NCI-H128 (cell line): ENCODE data around the gene SPAG9.
"Not testable (repeated sequence)": the region's sequence is repeated elsewhere in the genome, so short reads cannot be mapped to it uniquely, and the experiment has no call there.

Source experiments
- DNase-seq: peaks from one replicate; lab custom pipeline; 2025; ENCODE audit not compliant: unreplicated experiment; lab: John Stamatoyannopoulos, UW

SPAG9 gene

GRCh38 chr17:51133365-51133764, 12.7 kb upstream of the SPAG9 start:
- no peak for DNase-seq

DNA sequence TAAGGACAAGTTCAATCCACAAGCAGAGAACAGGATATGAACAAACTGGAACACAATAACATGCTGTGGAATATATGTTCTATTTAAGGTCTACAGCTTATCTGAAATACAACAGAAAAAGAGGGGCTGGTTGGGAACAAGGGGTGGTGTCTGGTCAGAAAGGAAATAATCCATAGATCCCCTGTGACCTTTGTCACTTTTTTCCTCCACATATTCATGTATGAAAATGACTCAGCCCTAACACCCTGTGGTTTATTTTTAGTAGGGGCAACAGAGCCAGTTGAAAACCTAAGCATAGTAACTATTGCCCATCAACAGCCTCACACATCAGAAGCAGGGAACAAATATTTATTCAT, 12.3 kb upstream of the SPAG9 start:
- no peak for DNase-seq

DNA sequence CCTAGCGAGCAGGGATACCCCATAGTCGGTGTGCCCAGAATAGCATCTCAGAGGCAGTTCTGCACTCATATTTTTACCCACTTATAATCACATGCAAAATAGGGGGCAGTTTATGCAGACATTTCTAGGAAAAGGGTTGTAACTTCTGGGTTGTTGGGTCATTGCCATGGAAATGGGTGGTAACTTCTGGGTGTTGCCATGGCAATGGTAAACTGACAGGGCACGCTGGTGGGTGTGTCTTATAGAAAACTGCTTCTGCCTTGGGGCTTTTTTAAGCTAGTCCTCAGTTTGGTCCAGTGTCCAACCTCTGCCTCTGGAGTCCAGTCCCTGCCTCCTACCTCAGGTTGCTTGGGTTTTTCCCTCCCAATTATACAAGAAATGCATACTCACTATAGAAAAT, 7.4 kb upstream of the SPAG9 start:
- DNase-seq, result no peak

DNA sequence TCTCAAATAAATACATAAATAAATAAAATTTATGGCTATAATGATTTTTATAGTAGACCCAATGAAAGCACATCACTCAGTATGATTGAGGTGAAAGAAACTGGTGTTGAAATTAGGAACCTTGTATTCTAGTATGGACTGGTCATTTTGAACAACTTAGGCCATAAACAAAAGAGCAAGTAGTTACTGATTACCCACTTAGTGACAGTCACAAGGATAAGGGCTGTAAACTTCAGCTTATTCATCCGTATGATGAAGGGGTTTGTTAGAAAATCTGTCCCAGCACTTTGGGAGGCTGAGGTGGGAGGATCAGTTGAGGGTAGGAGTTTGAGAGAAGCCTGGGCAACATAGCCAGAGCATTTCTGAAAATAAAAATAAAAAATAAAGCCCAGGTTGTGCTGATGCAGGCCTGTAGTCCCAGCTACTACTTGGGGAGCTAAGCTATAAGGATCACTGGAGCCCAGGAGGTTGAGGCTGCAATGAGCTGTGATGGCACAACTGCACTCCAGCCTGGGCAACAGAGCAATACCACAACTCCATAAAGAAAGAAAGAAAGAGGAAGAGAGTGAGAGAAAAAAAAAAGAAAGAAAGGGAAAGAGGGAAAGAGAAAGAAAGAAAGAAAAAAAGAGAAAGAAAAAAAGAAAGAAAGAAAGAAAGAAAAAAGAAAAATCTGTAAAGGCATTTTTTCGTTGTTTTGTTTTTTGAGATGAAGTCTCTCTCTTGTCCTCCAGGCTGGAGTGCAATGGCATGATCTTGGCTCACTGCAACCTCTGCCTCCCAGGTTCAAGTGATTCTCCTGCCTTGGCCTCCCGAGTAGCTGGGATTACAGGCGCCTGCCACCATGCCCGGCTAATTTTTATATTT, 4.2 kb upstream of the SPAG9 start:
- no peak for DNase-seq

DNA sequence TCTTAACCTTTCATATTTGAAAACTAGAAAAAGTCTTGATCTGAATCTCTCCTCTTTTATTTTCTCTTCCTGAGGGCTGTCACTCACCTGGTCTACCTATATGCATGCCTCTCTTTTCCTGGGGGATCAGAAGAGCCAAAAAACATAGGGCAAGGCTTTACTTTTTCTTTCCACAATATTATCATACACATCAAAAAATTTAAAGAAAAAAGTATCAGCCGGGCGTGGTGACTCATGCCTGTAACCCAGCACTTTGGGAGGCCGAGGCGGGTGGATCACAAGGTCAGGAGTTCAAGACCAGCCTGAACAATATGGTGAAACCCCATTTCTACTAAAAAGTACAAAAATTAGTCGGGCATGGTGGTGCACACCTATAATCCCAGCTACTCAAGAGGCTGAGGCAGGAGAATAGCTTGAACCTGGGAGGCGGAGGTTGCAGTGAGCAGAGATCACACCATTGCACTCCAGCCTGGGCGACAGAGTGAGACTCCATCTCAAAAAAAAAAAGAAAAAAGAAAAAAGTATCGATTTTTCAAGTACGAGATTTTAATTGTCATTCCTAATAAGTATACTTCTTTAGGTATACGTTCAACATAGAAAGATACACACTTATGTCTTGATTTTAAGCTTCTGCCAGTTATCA, 1.9 kb upstream of the SPAG9 start:
- not testable (repeated sequence) for DNase-seq

- no peak for DNase-seq
Observed at GRCh38 chr17:51121620-51122472, 1.2 kb upstream of the SPAG9 start.

DNA sequence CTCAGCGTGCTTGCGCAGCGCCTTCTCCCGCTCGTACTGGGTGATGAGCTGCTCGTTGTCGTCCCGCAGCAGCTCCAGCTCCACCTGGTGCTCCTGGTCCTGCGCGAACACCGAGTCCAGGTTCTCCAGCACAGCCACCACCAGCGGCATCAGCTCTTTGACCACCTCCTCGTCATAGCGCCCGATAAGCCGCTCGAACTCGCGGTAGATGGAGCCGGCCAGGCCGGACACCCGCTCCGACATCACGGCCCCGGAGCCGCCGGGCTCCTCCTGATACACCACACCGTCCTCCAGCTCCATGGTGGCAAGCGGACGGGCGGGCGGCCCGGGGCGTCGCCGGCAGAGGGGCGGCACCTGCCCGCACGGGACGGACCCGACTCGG, 320 bp downstream of the SPAG9 start:
- no peak for DNase-seq

DNA sequence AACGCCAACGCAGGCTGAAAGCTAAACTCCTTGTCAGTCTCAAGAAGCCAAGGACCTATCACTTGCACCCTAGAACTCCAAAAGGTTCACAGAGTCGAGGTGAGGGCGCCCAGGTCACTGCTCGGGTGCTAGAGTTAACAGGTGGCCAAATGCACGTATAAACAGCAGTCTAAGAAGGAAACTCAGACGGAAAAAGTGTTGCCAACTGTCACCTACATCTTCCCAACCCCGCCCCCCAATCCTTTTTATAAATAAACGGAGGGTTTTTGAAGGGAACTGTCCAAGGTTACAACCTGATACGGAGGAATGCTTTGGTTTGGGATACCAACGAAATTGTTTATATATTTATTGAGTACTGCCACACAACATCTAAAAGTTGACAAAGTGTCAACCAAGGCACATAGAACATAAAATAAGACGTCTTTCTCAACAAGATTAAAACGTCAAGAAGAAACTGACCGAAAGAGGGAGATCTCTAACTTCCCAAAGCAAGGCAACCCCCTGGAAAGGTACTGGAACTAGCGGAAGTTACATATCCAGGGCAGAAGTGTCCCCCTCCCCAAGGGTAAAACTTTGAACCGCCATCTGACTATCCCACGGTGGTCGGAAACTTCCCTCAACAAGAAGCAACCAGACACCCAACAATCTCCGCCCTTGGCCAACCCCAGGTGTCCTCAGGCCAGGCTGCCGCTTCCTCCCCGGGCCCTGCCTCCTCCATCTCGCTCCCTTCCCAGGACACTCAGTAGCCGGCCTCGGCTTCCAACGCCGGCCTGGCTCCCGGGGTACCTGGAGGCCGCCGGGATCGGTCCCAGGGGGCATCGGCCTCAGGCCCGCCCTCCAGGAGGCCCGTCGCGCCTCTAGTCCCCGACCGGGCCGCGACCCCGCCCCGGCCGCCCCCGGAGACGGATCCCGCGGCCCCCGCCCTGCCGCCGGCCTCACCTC, 982 bp downstream of the SPAG9 start:
- no peak for DNase-seq

- no peak for DNase-seq
Observed at GRCh38 chr17:51118330-51119195, 2.1 kb downstream of the SPAG9 start.

DNA sequence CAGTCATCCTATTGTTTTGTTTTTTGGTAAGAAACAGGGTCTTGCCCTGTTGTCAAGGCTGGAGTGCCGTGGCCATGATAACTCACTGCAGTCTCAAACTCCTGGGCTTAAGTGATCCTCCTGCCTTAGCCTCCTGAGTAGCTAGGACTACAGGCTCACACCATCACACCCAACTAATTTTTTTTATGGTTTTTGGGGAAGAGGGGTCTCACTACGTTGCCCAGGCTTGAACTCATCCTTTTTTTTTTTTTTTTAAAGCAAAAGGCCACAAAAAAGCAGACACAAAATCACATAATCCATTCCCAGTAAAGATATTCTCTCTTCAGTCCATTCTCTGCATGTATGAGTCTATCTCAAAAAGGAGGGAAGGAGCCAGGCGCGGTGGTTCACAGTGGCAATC, 5.5 kb downstream of the SPAG9 start:
- no peak for DNase-seq

DNA sequence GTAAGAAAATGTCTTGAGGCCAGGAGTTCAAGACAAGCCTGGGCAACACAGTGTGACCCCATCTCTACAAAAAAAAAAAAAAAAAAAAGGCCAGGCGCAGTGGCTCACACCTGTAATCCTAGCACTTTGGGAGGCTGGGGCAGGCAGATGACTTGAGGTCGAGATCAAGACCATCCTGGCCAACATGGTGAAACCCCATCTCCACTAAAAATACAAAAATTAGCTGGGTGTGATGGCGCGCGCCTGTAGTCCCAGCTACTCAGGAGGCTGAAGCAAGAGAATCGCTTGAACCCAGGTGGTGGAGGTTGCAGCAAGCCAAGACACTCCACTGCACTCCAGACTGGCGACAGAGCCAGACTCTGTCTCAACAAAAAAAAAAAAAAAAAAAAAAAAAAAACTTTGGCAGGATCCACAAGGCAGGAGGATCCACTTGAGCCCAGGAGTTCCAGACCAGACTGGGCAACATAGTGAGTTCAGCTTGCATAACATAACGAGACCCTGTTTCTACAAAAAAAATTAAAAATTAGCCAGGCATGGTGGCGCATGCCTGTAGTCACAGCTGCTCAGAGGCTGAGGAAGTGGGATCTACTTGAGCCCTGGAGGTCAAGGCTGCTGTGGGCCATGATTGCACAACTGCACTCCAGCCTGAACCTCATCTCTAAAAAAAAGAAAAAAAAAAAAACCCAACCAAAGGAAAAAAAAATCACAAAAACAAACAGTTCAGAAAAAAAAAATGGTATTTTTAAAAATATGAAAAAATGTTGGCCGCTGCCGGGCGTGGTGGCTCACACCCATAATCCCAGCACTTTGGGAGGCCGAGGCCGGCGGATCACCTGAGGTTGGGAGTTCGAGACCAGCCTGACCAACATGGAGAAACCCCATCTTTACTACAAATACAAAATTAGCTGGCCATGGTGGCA, 8.1 kb downstream of the SPAG9 start:
- not testable (repeated sequence) for DNase-seq

DNA sequence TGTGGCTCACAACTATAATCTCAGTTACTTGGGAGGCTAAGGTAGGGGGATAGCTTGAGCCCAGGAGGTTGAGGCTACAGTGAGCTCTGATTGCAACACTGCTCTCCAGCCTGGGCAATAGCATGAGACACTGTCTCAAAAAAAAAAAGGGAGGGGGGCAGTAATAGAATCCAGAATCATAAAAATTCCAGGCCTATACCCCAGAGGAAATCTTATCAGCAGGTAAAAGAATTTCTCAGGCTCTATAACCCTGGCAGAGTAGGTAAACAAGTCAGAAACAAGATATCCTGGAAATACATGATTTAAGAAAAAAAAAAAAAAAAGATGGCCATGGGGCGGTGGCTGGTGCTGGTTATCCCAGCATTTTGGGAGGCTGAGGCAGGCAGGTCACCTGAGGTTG, 12.9 kb downstream of the SPAG9 start:
- no peak for DNase-seq

GRCh38 chr17:51103451-51103850, 17.2 kb downstream of the SPAG9 start:
- no peak for DNase-seq

DNA sequence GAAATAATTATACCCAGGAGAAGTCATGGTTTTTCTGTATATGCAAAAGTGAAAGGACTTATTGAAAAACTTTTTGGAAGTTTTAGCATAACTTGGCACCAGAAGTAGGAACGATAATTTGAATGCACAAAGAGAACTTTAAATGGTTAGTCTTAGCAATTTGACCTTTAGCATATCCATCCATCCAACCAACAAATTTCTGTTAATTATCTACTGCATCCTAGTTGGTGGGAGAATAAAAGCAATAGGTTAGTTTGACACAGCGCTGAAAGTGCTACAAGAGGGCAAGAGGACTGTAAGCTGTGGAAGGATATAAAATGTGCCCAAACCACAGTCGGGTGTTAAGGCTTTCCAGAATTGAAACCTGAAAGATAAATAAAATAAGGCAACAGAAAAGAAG, 17.6 kb downstream of the SPAG9 start:
- DNase-seq, result no peak

DNA sequence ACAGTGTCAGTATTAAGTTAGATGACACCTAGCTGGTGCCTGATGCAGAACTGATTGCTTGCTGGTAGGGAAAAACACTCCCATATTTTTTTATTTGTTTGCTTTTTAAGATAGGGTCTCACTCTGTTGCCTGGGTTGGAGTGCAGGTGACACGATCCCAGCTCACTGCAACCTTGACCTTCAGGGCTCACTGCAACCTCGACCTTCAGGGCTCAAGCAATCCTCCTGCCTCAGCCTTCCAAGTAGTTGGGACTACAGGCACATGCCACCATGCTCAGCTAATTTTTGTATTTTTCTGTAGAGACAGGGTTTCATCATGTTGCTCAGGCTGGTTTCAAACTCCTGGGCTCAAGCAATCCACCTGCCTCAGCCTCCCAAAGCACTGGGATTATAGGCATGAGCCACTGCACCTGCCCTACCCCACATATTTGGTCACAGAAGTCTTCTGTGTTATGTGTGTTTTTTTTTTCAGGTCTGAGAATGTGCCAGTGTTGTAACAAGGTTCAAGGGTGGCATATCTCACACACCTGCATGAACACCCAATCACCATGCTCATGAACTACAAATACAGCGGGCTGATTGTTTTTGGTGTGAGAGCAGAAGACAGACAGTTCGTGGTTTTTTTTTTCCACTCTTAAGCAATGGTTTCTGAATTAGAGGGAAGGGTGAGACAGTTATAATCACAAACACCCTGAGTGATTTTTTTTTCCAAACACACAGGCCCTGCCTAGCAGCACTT, 22.8 kb downstream of the SPAG9 start:
- no peak for DNase-seq

DNA sequence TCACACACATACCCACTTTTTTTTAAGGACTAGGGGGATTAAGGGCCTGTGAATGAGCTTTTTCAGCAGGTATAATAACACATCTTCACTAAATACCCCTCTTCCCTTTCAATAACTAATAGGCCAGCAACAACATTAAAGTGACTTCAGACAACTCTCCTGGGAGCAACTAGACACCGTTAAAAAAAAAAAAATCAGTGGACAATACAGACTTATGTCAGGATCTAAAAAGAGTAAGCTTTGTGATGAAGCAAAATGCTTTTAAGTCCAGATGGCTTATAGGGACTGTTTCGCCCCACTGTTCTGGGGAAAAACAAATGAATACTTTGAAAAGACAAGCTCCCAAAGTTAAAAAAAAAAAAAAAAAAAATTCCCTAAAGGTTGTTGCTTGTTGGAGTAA, 29.0 kb downstream of the SPAG9 start:
- DNase-seq, result no peak

- not testable (repeated sequence) for DNase-seq
Observed at GRCh38 chr17:51088868-51089267, 31.8 kb downstream of the SPAG9 start.

DNA sequence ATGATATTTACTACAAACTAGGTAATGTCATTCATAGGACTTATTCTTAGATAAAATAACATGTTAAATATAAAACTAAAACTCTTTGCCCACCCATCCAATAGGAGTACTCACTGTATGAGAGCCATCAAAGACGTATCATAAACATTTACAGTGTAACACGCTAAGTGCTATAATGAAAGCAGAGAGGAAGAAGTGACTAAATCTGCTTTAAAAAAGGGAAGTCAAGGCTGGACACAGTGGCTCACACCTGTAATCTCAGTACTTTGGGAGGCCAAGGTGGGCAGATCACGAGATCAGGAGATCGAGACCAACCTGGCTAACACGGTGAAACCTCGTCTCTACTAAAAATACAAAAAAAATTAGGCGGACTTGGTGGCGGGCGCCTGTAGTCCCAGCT, 32.4 kb downstream of the SPAG9 start:
- DNase-seq, result no peak
